CD4-positive, alpha-beta T cell treated with Interleukin-6 for 4 hours (primary cell): Measurements from ENCODE around the gene ARHGAP10.
A peak's percentile ranks its signal among the peaks of the same experiment; 100 is the strongest.

Source experiments
- DNase-seq: peaks from one replicate; pipeline ENCODE4 v3.0.0-alpha.2; 2020; ENCODE audit warnings: mixed read lengths

ARHGAP10 gene

DNA sequence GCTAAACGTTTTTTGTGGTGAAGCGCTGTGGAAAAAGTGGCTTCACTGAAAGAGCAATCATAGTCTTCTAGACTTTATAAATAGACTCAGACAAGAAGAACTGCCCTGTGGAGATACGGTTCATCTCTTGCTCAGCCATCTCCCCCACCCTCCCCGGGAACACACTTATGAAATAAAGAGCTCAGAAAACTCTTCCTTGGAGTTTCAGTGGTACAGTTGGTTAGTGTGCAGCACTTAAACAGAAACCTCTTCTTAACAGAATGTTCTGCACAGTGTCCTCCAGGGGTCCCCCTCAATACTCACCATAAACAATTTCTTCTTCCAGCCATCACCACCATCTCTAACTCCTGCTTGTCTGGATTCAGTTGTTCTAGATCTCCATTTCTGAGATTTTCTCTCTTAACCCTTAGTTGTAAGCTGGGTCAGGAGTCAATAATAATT lies 313.0 kb downstream of the ARHGAP10 start:
- DNase-seq, result peak; percentile 14

DNA sequence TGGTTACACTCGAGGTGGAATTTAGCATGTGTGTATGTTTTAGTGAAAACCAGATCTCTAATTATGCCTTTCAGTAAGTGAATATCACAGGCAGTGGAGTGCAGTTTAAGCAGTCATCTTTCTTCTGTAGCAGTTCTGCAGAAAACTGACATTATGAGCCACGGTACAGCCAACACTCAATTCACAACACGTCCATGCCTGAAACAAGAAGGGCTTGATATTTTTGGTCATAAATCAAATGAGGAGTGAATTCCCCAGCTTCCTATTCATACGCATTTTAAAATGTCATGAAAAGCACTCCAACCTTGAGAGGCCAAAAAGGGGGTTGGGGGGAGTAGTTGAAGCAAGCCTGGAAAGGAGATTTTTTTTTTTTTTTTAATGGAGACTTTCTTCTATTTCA lies 316.7 kb downstream of the ARHGAP10 start:
- DNase-seq, result no peak

GRCh38 chr4:148051403-148051802 lies 319.5 kb downstream of the ARHGAP10 start:
- DNase-seq, result no peak

DNA sequence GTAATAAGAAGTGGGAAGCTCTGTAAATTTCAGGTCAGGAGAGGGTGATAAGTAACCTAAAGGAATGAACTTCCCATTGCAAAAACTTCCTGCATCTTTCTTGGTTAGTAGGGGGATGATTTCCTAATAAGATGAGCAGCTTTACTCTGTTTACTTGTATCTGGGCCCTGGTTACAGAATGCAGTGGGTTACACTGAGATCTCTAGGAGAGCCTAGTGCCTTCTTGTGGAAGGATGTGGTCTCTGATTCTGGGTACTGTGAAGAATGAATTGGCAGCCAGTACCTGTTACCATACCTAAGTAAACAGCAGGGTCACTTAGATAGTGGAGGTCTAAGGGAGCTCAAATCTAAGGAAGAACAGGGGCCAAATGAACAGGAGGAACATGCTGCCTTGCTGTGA lies 320.6 kb downstream of the ARHGAP10 start:
- DNase-seq, result peak; percentile 28

GRCh38 chr4:148053298-148054003 lies 321.6 kb downstream of the ARHGAP10 start:
- no peak for DNase-seq

DNA sequence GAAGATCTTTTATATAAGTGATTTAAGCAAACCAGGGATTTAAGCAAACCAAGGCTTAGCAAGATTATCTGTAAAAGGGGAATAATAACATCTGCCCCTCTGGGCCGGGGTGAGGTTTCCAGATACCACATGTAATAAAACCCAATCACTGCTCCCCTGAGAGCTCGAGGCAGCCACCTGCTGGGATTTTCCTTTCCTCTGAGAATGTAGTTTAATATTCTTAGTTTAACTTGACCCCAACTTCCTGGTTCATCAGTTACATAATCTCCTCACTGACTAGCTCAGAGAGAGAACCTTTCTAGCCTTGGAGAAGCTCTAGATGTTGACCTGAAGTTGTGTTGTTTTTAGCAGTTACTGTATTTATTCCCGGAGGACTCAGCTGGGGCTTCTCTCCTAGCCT lies 322.4 kb downstream of the ARHGAP10 start:
- DNase-seq, result no peak

GRCh38 chr4:148055844-148056243 lies 324.0 kb downstream of the ARHGAP10 start:
- no peak for DNase-seq

DNA sequence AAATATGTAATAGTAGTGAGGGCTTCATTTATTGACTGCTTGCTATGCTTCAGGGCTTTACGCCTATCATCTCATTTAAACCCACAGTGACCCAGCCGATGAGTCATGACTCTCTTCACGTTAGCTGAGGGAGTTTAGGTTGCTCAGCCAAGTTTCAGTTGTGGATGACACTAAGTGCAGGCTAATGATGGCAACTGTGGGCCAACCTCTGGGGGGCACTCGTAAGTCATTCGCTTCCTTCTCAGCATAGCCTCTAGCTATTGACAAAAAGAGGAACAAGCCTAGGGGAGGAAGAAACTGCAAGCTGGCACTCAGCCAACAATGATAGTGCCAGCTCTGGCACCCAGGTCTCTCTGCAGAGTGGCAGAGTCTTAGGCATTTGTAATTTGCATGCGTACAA lies 325.0 kb downstream of the ARHGAP10 start:
- peak; percentile 68 for DNase-seq

DNA sequence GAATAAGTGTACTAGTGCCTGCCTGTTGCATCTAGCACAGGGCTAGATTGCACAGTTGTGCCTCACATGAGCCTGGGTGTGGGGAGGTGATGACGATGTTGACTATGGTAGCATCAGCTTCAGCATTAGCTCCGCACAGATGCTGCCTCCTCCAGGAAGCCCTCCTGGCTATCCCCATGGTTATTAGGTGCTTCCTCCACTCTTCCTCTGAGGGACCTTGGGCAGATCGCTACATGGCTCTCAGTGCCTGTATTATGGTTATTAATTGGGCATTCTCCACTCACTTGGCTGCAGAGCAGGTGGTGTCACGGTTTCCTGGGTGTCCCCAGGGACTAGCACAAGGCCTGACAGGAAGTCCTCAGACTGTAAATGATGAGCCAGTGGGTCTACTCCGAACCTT lies 325.6 kb downstream of the ARHGAP10 start:
- DNase-seq, result no peak

GRCh38 chr4:148057984-148058859 lies 326.3 kb downstream of the ARHGAP10 start:
- no peak for DNase-seq

- no peak for DNase-seq
Observed at GRCh38 chr4:148059617-148060180, 327.8 kb downstream of the ARHGAP10 start.

DNA sequence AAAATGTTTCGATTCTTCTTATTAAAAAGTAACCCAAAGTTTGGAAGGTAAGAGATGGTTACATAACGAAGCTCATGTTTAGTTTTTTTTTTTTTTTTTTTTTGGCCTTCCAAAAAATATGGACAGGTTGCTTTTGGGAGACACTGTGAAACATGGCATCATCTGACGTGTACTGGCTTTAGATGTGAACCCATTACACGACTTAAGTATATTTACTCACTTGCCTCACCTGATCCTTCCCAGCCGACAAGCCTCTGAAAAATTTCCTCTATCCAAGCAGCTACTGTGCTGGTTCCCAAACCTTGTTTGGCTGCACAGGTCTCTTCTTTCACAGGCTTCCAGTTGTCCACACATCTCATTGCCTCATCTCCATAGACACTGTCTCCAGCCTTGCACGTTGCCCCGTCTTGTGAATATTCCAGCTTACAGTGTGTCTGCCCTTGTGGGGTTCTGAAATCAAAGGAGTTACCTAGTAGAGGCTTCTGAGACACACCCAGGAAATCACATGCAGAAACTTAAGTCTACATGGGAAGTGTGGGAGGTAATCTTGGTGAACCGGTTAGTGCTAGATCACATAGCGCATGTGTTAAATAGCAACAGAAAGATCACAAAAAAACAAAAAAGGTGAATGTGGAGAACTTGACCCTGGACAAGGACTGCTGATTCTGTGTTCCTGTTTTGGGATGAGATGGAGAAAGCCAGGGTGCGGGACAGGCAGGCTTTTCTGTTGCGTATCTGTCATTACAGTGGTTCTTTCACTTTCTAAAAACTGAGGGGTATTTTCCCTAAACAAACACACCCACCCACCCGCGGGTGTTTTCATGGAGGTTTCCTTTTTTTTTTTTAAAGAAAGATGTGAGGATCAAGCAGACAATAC lies 328.6 kb downstream of the ARHGAP10 start:
- peak; percentile 35 for DNase-seq

DNA sequence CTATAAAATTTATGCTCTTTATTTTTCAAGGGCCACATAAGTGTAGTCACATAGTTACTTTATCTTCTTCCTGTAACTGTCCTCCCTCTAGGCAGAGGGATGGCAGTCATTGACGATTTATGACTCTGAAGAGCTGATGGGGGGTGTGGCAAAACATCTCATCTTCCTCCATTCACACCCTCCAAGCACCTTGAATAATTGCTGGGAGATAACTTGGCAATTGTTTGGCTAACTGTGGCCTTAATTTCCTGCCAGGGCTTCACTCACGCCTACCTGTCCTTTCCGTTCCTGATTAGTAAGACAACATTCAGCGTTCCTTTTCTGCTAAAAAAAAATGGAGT lies 329.2 kb downstream of the ARHGAP10 start:
- peak; percentile 15 for DNase-seq

DNA sequence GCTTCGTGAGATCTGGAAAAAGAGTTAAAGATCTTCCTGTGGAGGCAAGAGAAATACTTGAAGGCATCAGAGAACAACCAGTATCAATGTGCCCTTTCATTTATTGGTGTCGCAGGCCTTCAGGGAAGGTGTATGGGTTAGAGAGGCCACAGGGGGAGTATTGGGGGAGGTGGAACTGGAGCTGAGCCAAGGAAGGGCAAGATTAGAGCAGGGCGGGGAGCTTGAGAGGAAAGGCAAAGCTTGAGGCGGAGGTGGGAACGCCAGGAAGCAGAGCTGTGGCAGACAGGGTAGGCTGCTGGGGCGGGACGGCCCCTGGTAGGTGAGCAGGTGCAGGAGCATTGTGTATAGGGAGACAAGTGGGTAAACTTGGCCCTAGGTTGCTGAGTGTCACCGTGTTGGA lies 329.9 kb downstream of the ARHGAP10 start:
- DNase-seq, result no peak

GRCh38 chr4:148062301-148062950 lies 330.5 kb downstream of the ARHGAP10 start:
- DNase-seq, result no peak

- DNase-seq, result no peak
Observed at GRCh38 chr4:148064451-148064850, 332.6 kb downstream of the ARHGAP10 start.

DNA sequence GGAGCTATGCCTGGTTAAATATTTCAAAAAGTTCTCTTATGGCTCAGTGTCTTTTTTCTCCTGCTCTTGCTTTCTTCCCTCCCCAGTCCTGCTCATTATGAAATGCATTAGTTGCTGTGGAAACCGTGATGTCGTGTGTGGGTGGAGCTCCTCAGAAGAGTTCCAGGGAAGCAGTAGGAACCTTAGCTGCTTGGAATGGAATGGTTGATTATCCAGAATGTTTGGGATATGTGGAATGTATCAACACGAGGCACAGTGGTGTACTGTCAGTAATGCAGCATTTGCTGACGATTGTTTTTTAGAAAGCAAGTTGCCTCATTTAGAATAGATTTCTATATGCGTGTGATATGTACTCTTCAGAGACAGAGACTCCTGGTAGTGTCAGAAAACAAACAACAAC lies 333.2 kb downstream of the ARHGAP10 start:
- DNase-seq, result no peak

GRCh38 chr4:148067301-148067916 lies 335.5 kb downstream of the ARHGAP10 start:
- DNase-seq, result no peak

DNA sequence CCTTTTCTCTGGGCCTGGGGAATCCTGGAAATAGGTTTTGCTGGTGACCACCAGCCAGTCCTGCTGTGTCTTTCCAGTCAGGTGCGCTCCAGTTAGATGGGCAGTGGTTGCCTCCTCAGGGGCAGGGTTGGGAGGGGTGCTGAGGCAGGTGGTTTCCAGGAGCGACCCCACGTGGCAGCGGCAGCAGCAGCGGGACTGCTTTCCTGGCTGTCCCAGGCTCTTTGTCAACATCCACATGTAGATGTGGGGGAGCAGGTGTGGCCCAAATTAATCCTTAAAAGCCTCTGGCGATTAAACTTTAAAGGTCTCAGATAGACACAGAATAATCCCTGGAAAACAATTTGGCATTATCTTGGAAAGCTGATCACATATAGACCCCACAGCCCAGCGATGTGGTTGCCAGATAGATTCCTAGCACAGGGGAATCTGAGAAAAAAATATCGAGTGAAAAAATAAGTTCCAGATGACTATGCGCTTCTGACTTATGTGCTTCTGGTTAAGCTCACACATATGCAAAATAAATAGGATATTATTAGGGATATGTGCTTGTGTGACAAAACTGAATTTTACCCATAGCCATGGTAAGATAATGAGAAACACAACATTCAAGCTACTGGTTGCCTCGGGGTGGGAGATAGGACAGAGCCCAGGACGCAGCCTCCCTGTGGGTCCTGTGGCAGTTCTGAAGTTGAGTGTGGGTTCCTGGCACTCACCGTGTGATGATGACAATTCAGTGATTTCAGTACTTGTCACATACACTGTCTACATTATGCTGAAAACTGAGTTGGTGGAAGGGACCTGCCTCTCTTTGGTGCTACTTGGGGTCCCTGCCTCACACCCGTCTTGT lies 336.4 kb downstream of the ARHGAP10 start:
- no peak for DNase-seq

DNA sequence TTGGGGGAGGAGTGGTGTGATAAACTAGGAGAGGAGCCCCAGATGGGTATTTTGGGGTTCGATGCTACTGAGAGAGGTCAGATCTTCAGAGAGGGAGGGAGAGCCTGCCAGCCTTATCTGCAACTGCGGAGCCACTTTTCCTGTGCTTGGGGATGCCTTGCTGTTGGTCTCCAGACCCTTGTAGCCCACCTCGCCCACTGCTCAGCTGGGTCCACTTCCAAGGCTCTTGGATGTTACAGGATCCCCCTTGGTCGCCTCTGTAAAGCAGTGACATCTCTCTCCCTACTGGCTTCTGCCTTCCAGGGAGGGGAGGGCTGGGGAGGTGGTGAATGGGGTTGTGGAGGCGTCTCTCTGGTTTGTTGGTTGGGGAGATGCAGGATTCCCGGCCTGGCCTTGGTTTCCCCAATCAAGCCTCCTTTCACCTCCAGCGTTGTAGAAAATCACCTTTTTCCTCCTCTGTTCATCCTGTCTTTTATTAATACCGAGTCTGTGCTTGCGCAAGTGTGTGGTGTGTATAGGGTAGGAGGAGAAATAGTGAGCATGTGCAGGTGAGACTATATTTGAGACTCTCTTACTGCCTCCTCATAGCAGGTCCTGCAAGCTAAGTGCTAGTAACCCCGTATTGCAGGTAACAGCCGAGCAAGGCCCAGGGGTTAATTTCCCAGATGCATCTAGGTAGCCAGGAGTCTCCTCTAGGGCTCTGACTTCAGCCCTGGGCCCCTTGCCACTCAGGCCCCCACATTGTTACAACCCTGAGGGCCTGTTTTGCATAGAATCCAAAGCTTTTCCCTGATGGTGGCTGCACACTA lies 337.4 kb downstream of the ARHGAP10 start:
- DNase-seq, result no peak
